GM19467 (cell line): ENCODE results near the gene CYGB.
"Not testable (repeated sequence)": the region's sequence is repeated elsewhere in the genome, so short reads cannot be mapped to it uniquely, and the experiment has no call there.

Experiments used
- ATAC-seq: cut with Tn5 transposase; IDR thresholded peaks from one replicate; pipeline ENCODE4 v1.9.1; 2021; ENCODE audit warnings: mild to moderate bottlenecking, moderate library complexity; ENCODE audit not compliant: unreplicated experiment

CYGB gene

DNA sequence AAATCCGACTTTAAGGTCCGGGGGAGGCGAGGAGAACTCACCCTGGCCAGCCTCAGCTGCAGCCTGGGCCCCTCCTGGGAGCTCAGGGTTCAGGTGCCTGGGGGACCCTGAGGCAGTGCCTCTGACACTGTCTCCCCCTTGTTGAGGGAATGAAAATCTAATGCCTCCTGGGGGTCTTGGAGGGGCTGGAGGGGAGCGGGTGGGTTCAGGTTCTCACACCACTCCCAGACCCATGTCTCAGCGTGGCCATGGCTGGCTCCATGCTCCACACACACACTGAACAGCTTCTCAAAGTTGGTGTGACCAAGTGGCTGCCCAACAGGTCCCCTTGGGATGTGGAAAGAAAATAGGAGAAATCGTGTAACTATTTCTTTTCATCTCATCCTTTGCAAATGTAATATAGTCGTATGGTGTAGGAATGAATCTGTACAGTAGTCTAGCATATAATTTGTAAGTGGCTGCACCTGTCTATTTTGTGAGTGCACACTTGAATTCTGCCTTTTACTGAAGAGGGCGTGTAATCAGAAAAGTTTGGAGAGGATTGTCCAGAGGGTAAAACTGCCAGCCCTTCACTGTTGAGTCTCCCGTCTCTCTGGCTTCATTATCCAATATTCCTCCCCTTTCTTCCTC lies 1.5 kb upstream of the CYGB start:
- ATAC-seq, result no peak

DNA sequence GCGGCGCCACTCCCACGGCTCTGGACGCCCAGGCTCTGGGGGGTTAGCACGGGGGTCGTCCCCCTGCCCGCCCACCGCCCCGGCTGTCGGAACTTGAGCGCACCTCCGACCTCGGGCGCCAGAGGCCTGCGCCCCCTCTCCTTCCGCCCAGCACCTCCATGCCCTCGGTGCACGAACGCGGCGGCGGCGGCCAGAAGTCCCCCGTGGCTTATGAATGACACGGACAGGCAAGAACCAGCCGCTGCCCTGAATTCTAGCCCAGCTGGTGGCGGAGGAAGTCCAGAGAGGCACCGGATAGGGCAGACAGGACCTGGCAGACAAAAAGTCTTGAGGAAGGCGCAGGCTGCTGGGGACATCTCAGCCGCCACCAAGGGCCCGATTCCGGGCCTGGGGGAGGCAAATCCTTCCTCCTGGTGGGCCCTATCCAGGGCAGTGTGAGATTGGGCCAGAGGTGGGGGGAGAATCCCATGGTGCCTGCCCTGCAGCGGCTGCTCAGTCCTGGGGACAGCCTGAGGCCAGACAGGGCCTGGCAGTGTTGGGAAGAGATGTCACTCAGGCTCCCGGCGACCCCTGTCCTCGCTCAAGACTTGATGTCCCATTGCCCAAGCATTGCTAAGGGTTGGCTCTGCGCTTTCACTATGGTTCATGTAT lies 897 bp upstream of the CYGB start:
- no peak for ATAC-seq

DNA sequence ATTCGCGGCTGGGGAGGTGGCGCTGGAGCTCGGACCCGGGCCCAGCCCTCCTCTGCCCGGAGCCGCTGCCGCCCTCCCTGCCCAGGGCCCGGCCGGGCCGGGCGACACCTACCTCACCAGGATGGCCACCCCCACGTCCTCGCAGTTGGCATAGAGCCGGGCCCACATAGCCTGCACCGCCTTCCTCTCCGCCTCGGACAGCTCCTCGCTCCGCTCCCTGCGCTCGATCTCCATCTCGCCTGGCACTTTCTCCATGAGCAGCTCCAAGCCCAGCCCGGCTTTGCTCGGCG lies 276 bp downstream of the CYGB start:
- no peak for ATAC-seq

DNA sequence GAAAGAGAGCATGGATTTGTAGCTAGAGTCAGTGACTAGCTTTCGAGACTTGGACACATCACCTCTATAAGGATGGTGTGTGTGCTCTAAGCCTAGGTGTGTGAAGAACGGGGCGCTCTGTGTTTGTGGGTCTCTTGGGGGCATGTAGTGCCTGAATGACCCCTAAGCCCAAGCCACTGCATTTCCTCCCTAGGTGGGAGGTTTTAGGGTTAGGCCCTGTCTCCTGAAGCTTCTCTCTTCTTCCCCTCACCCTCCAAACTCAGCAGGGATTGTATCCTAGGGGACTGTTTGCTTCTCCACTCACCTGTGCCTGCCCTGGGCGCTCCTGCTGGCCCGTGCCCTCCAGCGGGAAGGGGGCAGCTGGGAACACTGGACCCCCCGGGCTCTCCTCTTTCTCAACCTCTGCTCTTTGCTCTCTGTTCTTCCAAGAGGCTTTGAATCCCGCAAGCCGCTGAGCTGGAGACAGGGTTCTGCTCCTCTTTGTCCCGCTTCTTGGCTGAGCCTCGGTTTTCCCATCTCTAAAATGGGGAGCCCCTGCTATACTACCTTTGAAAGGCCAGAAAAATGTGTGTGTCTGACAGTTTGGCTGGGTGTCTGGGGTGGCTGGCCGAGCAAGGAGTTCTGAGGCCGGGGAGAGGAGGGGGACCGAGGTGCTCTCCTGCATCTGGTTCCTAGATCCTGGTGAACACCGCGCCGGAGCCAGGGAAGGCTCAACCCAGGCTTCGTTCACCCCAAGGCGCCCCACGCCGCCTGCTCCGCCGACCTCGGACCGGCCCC lies 810 bp downstream of the CYGB start:
- ATAC-seq, result no peak

DNA sequence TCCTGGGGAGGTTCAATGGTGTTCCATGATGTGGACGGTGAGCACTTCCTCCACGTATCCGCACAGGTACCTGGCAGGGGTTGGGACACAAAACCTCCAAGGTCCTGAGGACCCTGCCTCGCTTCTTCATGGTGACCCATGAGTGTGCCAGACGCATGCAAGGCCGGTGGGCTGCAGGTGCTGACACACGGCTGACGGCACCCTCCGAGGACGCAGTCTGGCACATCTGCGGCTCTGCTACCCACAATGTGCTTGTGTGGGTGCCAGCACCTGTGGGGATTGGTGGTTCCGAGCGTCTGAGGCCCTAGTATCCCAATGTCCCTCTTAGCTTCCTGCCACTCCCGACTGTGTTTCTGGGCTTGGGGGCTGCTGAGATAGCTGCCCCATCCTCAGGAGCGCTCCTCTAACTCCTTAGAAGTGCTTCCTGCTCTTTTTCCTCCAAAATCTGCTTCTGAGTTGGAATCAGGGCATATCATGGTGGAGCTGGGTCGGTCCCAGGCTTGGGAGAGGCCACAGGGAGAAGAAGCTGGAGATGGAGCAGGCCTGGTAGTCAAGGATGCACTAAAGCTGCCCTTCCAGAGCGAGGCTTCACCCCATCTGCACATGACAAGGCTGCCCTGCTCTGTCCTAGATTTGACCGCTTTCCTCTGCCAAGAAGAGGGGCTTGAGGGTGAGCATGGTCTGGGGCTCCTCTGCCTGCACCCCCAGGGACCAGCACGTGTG lies 1.6 kb downstream of the CYGB start:
- no peak for ATAC-seq

DNA sequence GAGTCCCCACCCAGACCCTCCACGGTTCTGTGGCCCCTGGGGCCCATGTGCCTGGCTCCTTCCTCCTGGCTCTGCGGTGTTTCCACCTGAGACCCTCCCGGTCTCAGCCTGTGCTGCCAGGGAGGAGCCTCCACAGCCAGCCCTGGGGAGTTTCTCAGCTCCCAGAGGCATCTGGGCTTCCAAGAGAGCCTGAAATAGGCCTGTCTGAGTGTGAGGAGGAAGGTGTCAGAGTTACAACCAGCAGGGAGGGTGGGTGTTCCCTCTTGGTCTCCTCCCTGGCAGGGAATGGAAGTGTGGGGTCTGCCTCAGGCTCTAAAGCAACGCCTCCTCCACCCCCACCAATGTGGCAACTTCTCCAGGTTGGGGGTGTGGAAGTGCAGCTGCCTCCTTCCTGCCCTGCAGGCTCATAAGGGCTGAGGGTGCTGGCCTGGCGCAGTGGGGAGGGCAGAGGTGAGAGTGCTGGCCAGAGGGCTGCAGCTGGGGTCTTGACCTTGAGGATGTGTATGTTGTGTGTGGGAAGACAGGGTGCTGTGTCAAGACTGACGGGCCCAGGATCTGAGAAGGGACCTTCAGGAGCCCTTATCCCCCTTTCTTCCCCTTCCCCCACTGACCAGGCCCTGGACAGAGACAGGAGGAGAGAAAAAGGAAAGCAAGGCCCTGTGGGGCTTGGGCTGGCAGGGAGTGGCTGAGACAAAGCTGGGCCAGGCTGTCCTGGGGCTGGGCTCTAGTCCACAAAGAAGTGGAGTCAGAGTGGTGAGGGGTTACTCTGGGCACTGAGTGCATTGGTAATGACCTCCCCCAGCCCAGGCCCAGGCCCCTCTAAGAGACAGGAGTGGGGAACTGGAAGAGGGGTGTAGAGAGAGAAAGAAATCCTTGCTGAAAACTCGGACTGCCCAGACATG lies 2.4 kb downstream of the CYGB start:
- no peak for ATAC-seq

DNA sequence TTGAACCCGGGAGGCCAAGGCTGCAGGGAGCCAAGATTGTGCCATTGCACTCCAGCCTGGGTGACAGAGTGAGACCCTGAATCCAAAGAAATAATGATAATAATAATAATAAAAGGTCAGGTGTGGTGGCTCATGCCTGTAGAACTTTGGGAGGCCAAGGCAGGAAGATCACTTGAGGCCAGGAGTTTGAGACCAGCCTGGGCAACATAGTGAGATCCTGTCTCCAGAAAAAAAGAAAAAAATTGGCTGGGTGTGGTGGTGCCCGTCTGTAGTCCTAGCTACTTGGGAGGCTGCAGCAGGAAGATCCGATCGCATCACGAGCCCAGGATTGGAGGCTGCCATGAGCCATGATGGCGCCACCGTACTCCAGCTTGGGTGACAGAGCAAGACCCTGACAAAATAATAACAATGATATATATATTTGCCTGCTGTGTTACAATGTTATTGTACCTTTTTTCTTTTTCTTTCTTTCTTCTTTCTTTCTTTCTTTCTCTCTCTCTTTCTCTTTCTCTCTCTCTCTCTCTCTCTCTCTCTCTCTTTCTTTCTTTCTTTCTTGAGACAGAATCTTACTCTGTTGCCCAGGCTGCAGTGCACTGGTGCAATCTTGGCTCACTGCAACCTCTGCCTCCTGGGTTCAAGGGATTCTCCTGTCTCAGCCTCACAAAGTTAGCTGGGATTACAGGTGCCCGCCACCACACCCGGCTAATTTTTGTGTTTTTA lies 3.7 kb downstream of the CYGB start:
- not testable (repeated sequence) for ATAC-seq

DNA sequence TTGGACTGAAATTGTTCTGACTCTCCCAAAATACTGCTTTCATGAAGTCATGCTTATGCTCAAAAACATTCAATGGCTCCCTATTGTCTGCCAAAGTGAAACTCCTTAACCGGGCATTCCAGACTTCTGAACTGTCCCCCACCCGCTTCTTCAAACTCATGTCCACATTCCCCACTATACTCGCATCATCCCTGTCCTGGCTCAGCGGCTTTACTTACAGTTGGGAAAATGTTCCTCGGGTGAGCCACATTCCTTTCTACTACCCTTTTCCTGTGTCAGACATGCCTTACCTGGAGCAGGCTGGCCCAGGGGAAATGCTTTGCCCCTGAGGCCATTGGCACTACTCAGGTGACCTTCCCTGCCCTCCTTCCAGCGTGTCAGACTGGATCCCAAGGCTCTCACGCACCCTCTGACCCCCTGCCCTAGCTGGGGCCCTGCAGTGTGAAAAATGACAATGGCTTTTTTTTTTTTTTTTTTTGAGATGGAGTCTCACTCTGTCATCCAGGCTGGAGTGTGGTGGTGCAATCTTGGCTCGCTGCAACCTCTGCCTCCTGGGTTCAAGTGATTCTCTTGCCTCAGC lies 5.3 kb downstream of the CYGB start:
- ATAC-seq, result no peak

DNA sequence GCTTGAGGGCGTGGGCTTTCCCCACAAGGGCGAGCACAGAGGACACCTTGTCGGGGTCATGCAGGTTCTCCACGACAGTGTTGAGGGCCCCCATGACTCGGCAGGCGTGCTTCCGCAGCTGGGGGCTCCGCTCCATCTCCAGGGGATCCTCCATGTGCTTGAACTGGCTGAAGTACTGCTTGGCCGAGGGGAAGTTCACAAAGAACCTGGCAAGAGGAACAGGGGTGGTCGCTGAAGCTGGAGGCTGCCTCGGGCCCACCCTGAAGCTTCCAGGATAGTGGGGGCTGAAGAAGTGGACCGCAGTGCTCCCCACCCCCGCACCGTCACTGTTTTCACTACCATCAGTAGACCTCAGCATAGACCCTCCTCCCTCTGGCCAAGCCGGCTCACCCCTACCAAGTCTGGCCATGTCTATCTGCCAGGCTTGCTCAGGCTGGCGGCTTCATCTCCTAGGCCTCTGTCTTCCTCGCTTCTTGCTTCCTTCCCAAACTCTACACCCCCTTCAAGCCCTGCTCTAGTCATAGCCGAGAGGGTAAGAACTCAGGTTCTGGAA lies 5.9 kb downstream of the CYGB start:
- no peak for ATAC-seq

DNA sequence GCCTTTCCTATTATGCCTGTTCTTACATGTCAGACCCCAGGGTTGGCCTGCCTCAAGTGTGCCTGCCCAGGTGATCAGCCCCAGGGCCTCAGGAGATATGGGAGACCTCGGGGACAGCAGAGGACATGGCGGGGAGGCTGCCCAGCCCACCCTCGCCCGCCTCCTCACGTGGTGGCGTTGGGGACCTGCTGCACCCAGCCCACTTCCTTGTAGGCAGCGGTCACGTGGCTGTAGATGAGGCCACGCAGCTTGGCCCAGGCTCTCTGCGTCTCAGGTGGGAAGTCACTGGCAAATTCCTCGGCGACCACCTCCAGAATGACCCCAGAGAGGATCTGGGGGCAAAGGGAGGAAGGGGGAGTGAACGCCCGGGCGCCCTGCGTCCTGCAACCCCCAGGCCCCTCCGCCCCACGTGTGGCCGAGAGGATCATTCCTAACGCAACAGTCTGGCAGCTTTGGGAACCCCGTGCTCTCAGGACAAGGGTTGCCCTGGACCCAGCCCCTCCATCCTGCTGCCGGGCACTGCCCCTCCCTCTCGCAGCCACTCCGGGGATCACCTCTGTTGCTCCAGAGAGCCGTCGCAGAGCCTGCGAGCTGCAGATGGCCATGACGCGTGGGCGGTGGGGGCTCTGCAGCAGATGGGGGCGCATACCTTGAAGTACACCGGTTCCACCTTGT lies 6.6 kb downstream of the CYGB start:
- no peak for ATAC-seq

DNA sequence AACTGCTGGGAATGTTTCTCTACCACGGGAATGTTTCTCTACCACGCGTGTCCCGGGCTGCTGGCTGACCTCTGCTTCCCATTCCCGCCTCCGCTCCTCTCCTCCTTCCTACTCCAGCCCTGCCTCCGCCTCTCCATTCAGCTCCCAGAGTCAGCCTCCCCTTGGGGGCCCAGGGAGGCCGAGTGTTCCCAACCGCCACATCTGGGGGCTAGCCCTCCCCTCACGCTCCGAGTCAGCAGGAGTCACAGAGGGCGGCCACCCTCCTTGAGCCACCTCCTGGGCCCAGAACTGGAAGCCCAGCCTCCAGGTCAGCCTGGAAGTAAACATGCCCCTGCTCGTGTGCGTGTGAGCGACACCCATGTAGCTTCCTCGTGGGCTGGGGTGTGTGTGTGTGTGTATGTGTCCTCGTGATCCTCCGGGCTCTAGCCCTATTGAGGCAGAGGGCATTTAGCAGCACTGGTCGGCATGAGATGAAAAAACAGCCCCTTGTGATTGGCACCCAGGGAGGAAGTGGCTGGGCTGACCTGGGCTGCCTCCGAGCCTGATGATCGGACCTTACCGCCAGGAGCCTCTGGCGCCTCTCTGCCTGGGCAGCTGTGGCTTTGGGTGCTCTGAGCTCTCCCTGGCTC lies 7.3 kb downstream of the CYGB start:
- no peak for ATAC-seq

DNA sequence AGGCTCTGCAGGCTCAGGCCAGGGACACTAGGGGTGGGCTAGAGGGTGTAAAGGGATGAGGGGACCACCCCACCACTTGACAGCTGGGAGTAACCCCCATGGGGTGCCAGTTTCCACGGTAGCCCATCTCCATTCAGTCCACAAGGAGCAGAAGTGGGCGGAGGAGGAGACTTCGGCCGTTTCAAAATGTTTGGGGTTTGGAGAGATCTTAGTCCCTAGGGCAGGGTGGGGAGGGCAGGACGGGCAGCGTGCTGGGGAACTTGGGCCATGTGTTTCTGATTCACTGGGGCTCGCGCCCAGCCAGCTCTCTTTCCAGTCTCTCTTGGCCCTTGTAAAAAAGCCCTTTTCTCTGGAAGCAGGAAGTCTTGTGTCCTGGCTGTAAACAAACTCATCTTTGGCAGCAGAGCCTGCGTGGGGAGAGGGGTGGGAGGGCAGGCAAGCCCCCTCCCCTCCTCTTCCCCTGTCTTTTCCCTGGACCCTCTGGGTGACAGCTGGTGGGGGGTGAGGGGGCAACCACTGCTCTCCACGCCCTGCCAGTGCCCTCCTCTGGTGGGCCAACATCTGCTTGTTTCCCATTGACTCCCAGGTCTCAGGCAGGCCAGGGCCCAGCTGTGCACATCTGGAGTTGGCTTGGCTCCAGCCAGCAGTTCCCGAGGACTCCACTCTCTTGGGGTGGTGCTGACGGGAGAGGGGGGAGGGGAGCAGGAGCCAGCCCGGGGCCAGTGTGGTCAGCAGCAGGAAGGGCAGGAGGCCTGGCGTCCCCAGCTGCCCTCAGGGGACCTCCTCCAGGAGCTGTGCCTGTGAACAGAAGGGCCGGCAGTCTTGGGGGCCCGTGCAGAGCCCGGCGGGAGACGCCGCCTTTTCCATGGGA lies 8.1 kb downstream of the CYGB start:
- ATAC-seq, result no peak

DNA sequence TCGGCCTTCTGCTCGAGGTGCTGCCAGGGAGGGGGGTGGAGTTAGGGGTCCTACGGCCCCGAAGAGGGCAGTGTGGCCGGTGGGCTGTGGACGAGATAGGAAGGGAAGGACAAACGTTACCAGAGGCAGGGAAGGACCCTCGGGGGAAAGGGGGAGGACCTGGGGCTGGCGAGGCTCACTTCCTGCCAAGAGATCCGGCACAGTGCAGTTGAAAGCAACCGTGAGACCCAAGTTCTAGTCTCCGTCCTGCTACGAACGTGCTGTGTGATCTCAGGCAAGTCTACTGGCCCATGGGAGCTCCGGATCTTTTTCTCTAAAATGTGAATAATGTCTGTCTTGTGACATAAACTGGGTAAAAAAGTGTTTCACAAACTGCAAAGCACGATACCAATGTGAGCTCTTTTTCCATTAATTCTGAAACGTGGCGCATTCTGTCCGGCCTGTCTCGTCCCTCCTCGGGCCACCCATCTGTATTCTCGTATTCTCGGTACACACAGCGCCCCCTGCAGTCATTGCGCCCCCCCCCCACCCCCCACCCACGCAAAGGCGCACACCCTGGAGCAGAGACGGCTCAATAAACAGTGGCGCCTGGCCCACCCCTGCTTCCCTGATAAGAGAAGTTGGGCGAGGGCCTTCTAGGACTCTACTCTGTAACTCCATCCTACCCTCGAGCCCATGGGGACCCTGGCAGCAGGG lies 8.8 kb downstream of the CYGB start:
- ATAC-seq, result no peak

DNA sequence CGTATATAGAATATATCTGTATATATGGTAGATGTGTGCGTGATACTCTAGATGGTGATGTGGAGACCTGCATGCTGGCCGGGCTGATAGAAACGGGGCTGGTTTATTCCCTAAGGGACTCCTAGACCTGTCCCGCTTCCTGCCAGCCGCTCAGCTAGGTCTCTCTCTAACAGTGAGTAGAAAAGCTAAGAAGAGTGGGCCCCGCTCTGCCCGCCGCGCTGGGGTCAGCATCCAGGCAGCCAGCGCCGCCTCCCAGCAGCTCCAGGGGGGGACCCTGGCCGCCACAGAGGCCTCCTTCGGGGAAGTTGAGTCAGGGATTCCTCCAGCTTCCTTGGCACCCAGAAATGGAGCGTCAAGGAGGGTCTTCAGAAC lies 9.4 kb downstream of the CYGB start:
- peak; percentile 44 for ATAC-seq

DNA sequence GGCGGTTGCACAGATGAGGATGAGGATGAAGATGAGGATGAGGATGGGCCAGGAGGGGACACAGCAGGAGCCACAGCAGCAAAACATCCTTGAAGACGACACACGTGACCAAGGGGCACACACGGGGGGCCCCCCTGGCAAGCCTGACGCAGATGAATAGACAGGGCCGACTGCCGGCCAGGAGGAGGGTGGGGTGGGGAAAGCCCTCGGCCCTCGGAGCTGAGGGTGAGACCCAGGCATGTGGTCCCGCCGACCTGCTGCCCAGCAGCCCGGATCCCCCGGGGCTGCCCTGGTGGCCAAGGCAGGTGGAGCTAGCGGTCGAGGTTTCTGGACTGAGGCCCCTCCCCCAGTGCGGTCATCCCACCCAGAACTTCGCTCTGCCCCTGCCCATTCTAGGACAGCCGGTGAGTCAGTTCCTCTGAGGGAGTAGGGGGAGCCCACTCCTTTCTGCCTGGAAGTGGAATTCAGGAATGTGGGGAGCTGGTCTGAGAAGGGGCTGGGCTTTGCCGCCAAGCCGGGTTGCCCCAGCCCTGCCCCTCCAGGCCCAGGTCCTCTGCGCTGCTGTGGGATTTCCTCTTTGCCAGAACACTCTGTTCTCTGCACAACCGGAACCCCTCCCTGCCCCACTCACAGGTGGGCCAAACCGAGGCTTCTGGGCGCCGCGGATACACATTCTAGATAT lies 9.9 kb downstream of the CYGB start:
- peak; percentile 36 for ATAC-seq

DNA sequence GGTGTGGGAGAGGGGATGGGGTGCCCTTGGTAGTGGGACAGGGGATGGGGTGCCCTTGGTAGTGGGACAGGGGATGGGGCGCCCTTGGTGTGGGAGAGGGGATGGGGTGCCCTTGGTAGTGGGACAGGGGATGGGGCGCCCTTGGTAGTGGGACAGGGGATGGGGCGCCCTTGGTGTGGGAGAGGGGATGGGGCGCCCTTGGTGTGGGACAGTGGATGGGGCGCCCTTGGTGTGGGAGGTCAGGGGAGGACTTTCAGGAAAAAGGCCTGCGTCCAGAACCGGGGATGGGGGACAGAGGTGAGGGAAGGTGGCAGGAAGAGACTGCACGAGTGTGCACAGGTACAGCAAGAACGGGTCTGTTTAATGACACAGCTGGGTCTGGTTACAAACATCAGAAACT lies 10.5 kb downstream of the CYGB start:
- ATAC-seq, result not testable (repeated sequence)

DNA sequence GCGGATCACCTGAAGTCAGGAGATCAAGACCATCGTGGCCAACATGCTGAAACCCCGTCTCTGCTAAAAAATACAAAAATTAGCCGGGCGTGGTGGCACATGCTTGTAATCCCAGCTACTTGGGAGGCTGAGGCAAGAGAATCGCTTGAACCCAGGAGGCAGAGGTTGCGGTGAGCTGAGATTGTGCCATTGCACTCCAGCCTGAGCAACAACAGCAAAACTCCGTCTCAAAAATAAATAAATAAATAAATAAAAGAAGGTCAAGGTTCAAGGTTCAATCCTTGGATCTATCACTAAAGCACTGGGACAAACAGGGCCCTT lies 12.0 kb downstream of the CYGB start:
- not testable (repeated sequence) for ATAC-seq
